IMR-90 (cell line): ENCODE data around the gene PRKCH. TPM values are rescaled to one million over a fixed set of nuclear protein-coding genes. Genes with fewer than 3 reads are reported as not detected.

Experiments used
- ATAC-seq: fragments of 200-7000 bp; cut with Tn5 transposase; 2 replicates; pipeline ENCODE4 v1.9.1; 2020; ENCODE audit warnings: low read depth, mild to moderate bottlenecking, moderate library complexity
- BruUV-seq: library from RNA; stranded (reverse); fragments of 400-500 nt; replicated peaks from 2 replicates; lab custom pipeline; 2021; lab: Mats Ljungman, UMichigan
- CTCF ChIA-PET: fragments of 300-600 bp; formaldehyde crosslinking; extraction: SDS; loops from one replicate; lab custom pipeline; 2021; ENCODE audit warnings: antibody characterized with exemption; lab: Yijun Ruan, JAX
- POLR2A ChIA-PET: fragments of 300-600 bp; sonication (Branson Sonifier 250); formaldehyde crosslinking; loops from one replicate; lab custom pipeline; 2022; ENCODE audit warnings: antibody characterized with exemption; ENCODE audit not compliant: unreplicated experiment; lab: Charles Lee
- DNase-seq: peaks from one replicate; pipeline ENCODE4 v3.0.0; 2013
- H2AFZ ChIP-seq: replicated peaks from 2 replicates; pipeline ENCODE3; 2013; ENCODE audit warnings: low read length, mild to moderate bottlenecking; ENCODE audit not compliant: poor library complexity
- H2AK5ac ChIP-seq: 2 replicates; pipeline ENCODE4 v1.6.1; 2013; ENCODE audit warnings: low read depth, low read length, inconsistent platforms
- H2AK9ac ChIP-seq: replicated peaks from 2 replicates; pipeline ENCODE3; 2013; ENCODE audit warnings: mild to moderate bottlenecking, low read depth, low read length, moderate library complexity; ENCODE audit not compliant: poor library complexity
- H2BK120ac ChIP-seq: 2 replicates; pipeline ENCODE4 v1.6.1; 2013; ENCODE audit warnings: low read depth, low read length, inconsistent platforms
- H2BK15ac ChIP-seq: 3 replicates; pipeline ENCODE4 v1.6.1; 2013; ENCODE audit warnings: low read depth, low read length, inconsistent platforms
- H2BK20ac ChIP-seq: 2 replicates; pipeline ENCODE4 v1.6.1; 2013; ENCODE audit warnings: low read depth, mild to moderate bottlenecking, inconsistent platforms, low read length, moderate library complexity
- H2BK5ac ChIP-seq: 2 replicates; pipeline ENCODE4 v1.6.1; 2013; ENCODE audit warnings: mild to moderate bottlenecking, low read depth, low read length, inconsistent platforms; ENCODE audit not compliant: poor library complexity, severe bottlenecking
- H3K14ac ChIP-seq: replicated peaks from 2 replicates; pipeline ENCODE4 v1.6.1; 2013; ENCODE audit warnings: low read depth, low read length, inconsistent platforms
- H3K18ac ChIP-seq: 2 replicates; pipeline ENCODE4 v1.6.1; 2013; ENCODE audit warnings: low read depth, low read length, control low read depth
- H3K23ac ChIP-seq: 2 replicates; pipeline ENCODE4 v1.6.1; 2013; ENCODE audit warnings: low read depth, low read length, inconsistent platforms
- H3K27ac ChIP-seq: 2 replicates; pipeline ENCODE4 v1.5.1; 2013; ENCODE audit warnings: mild to moderate bottlenecking, control low read depth, low read length; ENCODE audit not compliant: insufficient read depth
- H3K27me3 ChIP-seq: 2 replicates; pipeline ENCODE4 v1.6.1; 2013; ENCODE audit warnings: low read length; ENCODE audit not compliant: control insufficient read depth, insufficient read depth
- H3K36me3 ChIP-seq: 2 replicates; pipeline ENCODE4 v1.6.1; 2013; ENCODE audit warnings: low read length, mixed read lengths; ENCODE audit not compliant: control insufficient read depth, insufficient read depth
- H3K4ac ChIP-seq: 2 replicates; pipeline ENCODE4 v1.6.1; 2013; ENCODE audit warnings: low read depth, low read length, inconsistent platforms
- H3K4me1 ChIP-seq: 2 replicates; pipeline ENCODE4 v1.6.1; 2013; ENCODE audit warnings: low read length, mixed read lengths; ENCODE audit not compliant: control insufficient read depth, insufficient read depth
- H3K4me2 ChIP-seq: 2 replicates; pipeline ENCODE4 v1.6.1; 2013; ENCODE audit warnings: low read depth, mild to moderate bottlenecking, control low read depth, low read length, moderate library complexity
- H3K4me3 ChIP-seq: 2 replicates; pipeline ENCODE4 v1.5.1; 2013; ENCODE audit warnings: low read depth, mild to moderate bottlenecking, control low read depth, low read length, moderate library complexity; ENCODE audit not compliant: insufficient read depth
- H3K56ac ChIP-seq: 2 replicates; pipeline ENCODE4 v1.6.1; 2013; ENCODE audit warnings: low read length, inconsistent platforms; ENCODE audit not compliant: insufficient read depth; ENCODE audit errors: extremely low read depth
- H3K79me1 ChIP-seq, 2 experiments: 2 replicates each; pipeline ENCODE4 v1.6.1; 2013; ENCODE audit warnings: low read length in 2 of 2, inconsistent platforms in 1 of 2, low read depth in 1 of 2
- H3K9ac ChIP-seq: 2 replicates; pipeline ENCODE4 v1.6.1; 2013; ENCODE audit warnings: low read depth, low read length, control low read depth
- H3K9me1 ChIP-seq: 2 replicates; pipeline ENCODE4 v1.6.1; 2013; ENCODE audit warnings: low read length, inconsistent platforms; ENCODE audit not compliant: insufficient read depth
- H3K9me3 ChIP-seq: 2 replicates; pipeline ENCODE4 v1.6.1; 2013; ENCODE audit warnings: low read length; ENCODE audit not compliant: control insufficient read depth, insufficient read depth
- H4K20me1 ChIP-seq: 2 replicates; pipeline ENCODE4 v1.6.1; 2013; ENCODE audit warnings: low read length, inconsistent platforms; ENCODE audit not compliant: insufficient read depth
- H4K5ac ChIP-seq: 2 replicates; pipeline ENCODE4 v1.6.1; 2013; ENCODE audit warnings: mild to moderate bottlenecking, low read depth, low read length, control low read depth
- H4K8ac ChIP-seq, 2 experiments: 2 replicates each; pipeline ENCODE4 v1.6.1; 2013; ENCODE audit warnings: low read depth in 2 of 2, low read length in 2 of 2, control low read depth in 1 of 2, inconsistent platforms in 1 of 2
- H4K91ac ChIP-seq: 2 replicates; pipeline ENCODE4 v1.6.1; 2013; ENCODE audit warnings: low read depth, low read length, inconsistent platforms; ENCODE audit not compliant: insufficient read depth
- BHLHE40 ChIP-seq: fragments of 150-350 bp; IDR thresholded peaks from 2 replicates; pipeline ENCODE4 v1.6.1; 2016; ENCODE audit warnings: mild to moderate bottlenecking, low read depth, low read length
- CEBPB ChIP-seq: IDR thresholded peaks from 2 replicates; pipeline ENCODE4 v1.6.1; 2012; ENCODE audit warnings: low read depth, low read length, improper control_type of control experiment
- RFX5 ChIP-seq: IDR thresholded peaks from 2 replicates; pipeline ENCODE4 v1.8.0; 2012; ENCODE audit warnings: low read depth, mild to moderate bottlenecking, low read length, moderate library complexity
- SMC3 ChIP-seq: fragments of 150-350 bp; IDR thresholded peaks from 2 replicates; pipeline ENCODE4 v1.6.1; 2016; ENCODE audit warnings: low read depth, mild to moderate bottlenecking, antibody characterized with exemption, low read length, moderate library complexity
- WGBS, 2 experiments: methylation state at CpG; one replicate each; pipeline versions ENCODE4 v1.1.5 to v1.1.7; 2013; ENCODE audit warnings: missing lambda C conversion rate in 2 of 2; ENCODE audit not compliant: insufficient read length in 1 of 2; ENCODE audit errors: extremely low coverage in 2 of 2; 5-methylcytosine and 5-hydroxymethylcytosine counted together
- dilution Hi-C: fragments of 300-500 bp; cut with HindIII; formaldehyde crosslinking; loops from one replicate; pipeline ENCODE4 v1.14.3; 2018; ENCODE audit warnings: low sequenced_read_pairs; ENCODE audit not compliant: unreplicated experiment
- in situ Hi-C: fragments of 300-500 bp; cut with MboI; formaldehyde crosslinking; loops from 3 replicates; pipeline ENCODE4 v1.14.3; 2019; ENCODE audit warnings: low sequenced_read_pairs, inconsistent platforms, mixed read lengths
- intact Hi-C: fragments of 100-400 bp; cut with micrococcal nuclease; formaldehyde crosslinking; loops from 2 replicates; pipeline ENCODE4 v1.10.0; 2022
- polyA plus RNA-seq, 3 experiments: library from polyadenylated mRNA; depleted of rRNA; stranded (reverse); fragments of >200 nt; gene quantifications; 2 replicates each; pipeline ENCODE4 v1.2.3, GENCODE V29; 2012; ENCODE audit warnings: low replicate concordance in 1 of 3
- total RNA-seq: library from RNA; depleted of rRNA; stranded (reverse); fragments of >200 nt; gene quantifications from 2 replicates; pipeline ENCODE4 v1.2.3, GENCODE V29; 2012

PRKCH gene
- total and polyA plus RNA-seq, 2 of the 4 experiments (the other 2 are of a cell fraction): 1.6 to 2.3 TPM

DNA sequence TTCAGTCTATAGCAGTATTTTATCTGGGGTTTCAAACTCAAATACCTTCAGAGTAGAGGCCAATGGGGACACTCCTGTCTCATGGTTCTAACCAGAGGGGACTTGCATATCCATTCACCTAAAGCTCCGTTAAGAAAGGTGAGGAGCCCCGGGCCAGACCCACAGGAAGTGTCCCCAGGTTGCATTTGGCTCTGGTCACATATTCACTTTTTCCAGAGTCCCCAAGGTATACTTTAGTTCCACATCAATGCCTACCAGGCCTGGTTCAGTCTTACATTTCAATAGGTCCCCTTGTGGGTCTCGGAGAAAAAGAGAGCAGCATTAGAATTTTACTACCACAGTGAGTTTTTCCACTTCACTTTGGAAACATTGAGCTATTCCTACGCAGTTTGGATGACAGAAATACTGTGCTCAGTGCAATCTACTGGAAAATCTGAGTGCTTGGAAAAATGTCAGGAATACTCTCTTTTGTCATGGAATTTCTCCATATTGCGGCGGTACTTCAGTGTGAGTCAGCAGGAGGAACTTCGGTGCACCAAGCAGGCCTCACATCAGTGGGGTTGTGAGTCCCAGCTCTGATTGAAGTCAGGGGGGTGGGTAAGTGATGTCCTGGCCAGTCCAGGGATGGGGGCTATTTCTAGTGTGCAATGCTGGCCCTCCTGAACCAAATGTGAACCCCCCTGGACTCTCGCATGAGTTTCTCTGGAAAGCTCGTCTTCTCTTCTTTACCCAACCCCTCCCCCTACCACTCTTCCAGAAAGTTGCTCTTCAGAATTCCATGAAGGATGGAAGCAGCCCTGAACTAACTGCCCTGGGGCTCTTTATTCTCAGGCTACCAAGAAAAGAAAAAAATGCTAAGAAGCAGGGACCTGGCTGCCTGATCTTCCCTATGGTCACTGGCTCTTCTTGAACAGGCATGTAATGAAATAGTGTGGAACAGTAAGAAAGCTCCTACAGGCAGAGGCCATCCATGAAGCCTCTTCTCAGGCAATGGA is 184.7 kb downstream of the PRKCH start:
- Histone ChIP-seq H2BK15ac (peak overlapping the region; percentile 92), H3K18ac (peak overlapping the region; percentile 74), H3K9me1 (no peaks in the 10 kb centered on the region), H3K14ac (peak overlapping the region; percentile 44), H3K4me1 (peaks cover 14% of the 10 kb centered on the region), H4K5ac (peak overlapping the region; percentile 85), H2AFZ (peak overlapping the region; percentile 55), H3K4me2 (no peak overlapping the region; the same call in 1 of the 2 replicates), H2BK20ac (peak overlapping the region; percentile 62), H4K8ac (peak overlapping the region in 1 of 2 experiments; percentile 66; a peak in 1 of 4 replicates), H4K20me1 (no peaks in the 10 kb centered on the region), H3K4ac (peak overlapping the region; percentile 52; the same call in 1 of the 2 replicates), H3K79me1 (no peaks in the 10 kb centered on the region), H2BK120ac (peak overlapping the region; percentile 73), H2AK5ac (peak overlapping the region; percentile 4), H3K9ac (no peak overlapping the region), H2AK9ac (no peak overlapping the region), H3K36me3 (no peaks in the 10 kb centered on the region), H3K56ac (no peak overlapping the region), H4K91ac (peak overlapping the region; percentile 47), H3K27ac (peak overlapping the region; percentile 68; the same call in 1 of the 2 replicates), H3K9me3 (no peaks in the 10 kb centered on the region), H2BK5ac (peak overlapping the region; percentile 49), H3K23ac (no peak overlapping the region; the same call in 1 of the 2 replicates), H3K27me3 (no peaks in the 10 kb centered on the region), H3K4me3 (no peak overlapping the region)
- peak; percentile 71 for DNase-seq
- intact Hi-C loops: no loop called here
- ChIA-PET POLR2A (no interaction called here), CTCF (interaction anchor here (0.6 to 0.7 kb wide), 2 partner anchors 14 to 222 kb away, joined by 3 to 5 read pairs; no protein-coding TSS in a partner anchor)
- peak; percentile 78 for ATAC-seq
- 85% methylated on average over 2 of the region's 9 CpGs; no CpG with 5 or more reads in 1 of the 2 experiments for WGBS, 2 experiments
- no TSS peak for BruUV-seq
- no peak for TF ChIP-seq SMC3
- TF ChIP-seq BHLHE40: no peak
- TF ChIP-seq RFX5: no peak
- peak; percentile 38; the same call in 1 of the 2 replicates for TF ChIP-seq CEBPB
- dilution Hi-C loops: no loop called here
- in situ Hi-C loops: no loop called here
